Fibroblast of skin of left biceps (primary cell): ENCODE data around the gene PRUNE2.
"Not testable (repeated sequence)": the region's sequence is repeated elsewhere in the genome, so short reads cannot be mapped to it uniquely, and the experiment has no call there.

Experiments used
- DNase-seq, 2 experiments: peaks; one replicate each; pipeline ENCODE4 v3.0.0-alpha.2; 2013; ENCODE audit warnings: low read depth in 2 of 2

The PRUNE2 gene

GRCh38 chr9:76800901-76801300 lies 105.0 kb downstream of the PRUNE2 start:
- DNase-seq: no peak

- DNase-seq: no peak
Observed at GRCh38 chr9:76799473-76799872, 106.4 kb downstream of the PRUNE2 start.

GRCh38 chr9:76798527-76798926 lies 107.4 kb downstream of the PRUNE2 start:
- no peak for DNase-seq

DNA sequence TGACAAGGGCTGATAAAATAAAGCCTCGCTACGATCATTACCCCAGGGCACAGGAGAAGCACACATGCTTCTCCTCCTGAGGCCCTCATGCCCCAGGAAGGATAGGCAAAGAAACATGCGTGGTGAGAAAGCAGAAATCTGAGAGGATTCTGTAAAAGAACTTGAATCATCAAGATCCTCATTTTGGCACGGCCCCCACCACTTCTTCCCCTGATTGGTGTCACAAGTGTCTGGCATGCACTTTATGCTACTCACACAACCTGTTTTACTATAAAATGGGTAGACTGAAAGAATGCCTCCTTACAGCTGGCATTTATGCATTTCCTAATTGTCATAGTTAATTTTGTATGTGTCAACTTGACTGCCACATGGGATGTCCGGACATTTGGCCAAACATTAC lies 109.6 kb downstream of the PRUNE2 start:
- DNase-seq: no peak

DNA sequence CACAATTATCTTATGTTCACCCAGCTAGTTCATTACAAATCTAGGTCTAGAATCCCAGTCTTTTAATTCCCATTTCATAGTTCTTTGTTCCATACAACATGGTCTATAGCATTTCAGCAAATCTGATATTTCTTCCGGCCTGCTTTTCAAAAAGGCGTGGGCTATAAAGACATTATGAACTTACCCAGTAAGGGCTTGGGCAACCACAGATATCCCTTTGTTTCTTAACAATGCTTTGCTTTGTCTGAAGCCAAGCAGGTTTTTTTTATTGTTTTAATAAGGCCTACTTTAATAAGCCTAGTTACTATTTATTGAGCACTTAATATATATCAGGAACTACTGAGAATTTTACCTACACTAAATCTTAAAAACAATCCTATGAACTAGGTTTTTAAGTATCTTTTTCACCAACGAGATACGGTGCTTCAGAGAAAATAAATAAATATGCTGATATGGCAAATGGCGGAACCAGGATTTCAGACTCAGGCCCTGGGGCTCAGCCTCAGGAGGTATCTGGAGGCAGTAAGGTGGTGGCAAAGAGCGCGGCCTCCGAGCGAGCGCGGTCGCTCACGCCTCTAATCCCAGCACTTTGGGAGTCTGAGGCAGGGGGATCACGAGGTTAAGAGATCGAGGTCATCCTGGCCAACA lies 112.0 kb downstream of the PRUNE2 start:
- no peak for DNase-seq

- DNase-seq: no peak
Observed at GRCh38 chr9:76789840-76790239, 116.1 kb downstream of the PRUNE2 start.

- no peak for DNase-seq
Observed at GRCh38 chr9:76787677-76788076, 118.2 kb downstream of the PRUNE2 start.

- no peak for DNase-seq
Observed at GRCh38 chr9:76785501-76785900, 120.4 kb downstream of the PRUNE2 start.

DNA sequence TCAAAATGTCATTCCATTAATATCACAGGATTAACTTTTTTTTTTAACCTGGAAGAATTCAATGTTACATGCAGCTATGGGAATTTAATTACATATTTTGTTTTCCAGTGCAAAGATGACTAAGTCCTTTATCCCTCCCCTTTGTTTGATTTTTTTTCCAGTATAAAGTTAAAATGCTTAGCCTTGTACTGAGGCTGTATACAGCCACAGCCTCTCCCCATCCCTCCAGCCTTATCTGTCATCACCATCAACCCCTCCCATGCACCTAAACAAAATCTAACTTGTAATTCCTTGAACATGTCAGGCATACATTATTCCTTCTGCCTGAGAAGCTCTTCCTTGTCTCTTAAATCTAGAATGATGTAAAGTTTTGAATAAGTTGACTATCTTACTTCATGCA lies 121.0 kb downstream of the PRUNE2 start:
- DNase-seq: no peak

GRCh38 chr9:76772686-76773445 lies 133.0 kb downstream of the PRUNE2 start:
- no peak for DNase-seq

DNA sequence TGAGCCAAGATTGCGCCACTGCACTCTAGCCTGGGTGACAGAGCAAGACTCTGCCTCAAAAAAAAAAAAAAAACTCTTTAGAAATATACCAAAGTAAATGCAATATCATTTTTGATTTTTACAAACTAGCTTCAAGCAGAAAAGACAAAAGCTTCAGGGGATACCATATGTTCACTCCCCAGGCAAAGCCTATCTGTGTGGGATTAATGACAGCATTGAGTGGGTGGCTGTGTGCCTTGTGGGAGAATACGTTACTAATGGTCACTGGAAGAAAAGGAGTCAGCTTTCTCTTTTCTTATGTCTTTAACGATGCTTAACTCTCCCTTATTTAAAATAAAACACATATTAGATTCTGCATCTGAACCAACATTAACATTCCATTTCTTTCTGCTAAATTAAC lies 139.8 kb downstream of the PRUNE2 start:
- no peak for DNase-seq

DNA sequence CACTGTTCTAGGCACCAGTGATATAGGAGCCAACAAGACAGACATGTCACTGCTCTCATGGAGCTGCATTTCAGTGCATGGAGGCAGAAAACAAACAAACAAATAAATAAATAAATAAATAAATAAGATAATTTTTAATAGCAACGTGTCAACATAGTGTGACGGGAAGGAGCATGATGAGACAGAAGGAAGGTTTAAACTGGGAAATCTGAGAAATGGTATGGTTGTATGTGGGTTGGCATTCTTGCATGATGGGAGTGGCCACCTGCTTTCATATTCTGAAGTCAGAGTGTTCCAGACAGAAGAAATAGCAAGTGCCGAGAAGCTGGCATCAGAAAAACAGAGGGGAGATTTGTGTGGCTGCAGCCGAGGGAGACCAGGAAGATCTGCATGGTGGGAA lies 141.8 kb downstream of the PRUNE2 start, which contains the start of gene PCA3:
PCA3 (plus strand) TSS at position 301 of the 400 bp plus-strand sequence.
- DNase-seq: no peak

GRCh38 chr9:76761448-76761847 lies 144.5 kb downstream of the PRUNE2 start:
- DNase-seq: no peak

DNA sequence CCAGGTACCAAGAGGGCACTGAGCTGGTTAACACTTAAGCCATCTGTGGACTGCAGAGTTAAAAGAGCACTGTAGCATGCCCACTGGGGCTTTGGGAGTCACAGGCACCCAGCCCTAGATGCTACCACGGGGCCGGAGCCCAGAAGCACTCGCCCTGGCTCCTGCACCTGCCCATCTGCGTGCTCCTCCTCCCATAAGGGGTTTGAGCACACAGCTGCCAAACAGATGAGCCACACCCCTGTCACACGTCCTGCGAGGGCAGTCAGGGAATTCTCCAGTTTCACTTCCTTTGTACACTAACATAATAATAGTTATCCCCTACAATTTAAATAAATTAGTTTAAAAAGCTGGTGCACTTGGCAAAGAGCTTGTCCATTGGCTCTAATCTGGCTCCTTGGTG lies 146.2 kb downstream of the PRUNE2 start:
- no peak for DNase-seq

DNA sequence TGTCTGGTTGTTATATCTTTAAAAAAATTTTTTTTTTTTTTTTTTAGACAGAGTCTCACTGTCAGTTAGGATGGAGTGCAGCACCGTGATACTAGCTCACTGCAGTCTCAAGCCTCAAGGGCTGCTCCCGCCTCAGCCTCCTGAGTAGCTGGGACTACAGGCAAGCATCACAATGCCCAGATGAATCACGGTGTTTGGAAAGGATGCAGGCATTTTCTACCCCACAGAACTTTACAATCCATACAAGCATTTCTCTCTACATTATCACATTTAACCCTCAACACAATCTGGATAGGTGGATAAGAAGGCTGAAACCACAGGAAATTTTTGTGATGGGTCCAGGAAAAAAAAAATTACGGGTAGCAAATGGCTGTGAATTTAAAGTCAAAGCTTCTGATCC lies 147.4 kb downstream of the PRUNE2 start:
- no peak for DNase-seq

GRCh38 chr9:76756941-76757673 lies 148.8 kb downstream of the PRUNE2 start:
- no peak for DNase-seq

GRCh38 chr9:76756268-76756640 lies 149.7 kb downstream of the PRUNE2 start:
- no peak for DNase-seq

- DNase-seq: no peak
Observed at GRCh38 chr9:76751001-76751400, 154.9 kb downstream of the PRUNE2 start.

DNA sequence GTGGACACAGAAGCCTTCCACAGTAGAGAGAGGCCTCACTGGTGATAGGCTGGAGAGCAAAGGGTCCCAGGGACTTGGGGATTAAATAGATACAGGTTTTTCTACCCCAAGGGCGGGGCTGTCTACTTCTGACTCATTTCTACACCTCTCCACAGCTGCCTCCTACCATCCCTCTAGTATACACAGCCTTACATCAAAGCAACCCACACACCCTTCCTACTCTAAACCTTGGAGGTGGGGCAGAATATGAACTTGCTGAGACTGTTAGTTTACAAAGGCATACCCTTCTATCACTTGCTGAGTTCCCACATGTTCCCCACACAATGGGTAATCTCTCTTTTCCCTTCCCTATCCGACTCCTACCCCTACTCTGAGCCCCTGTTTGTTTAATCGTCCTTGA lies 161.6 kb downstream of the PRUNE2 start:
- no peak for DNase-seq

- DNase-seq: no peak
Observed at GRCh38 chr9:76743931-76744330, 162.0 kb downstream of the PRUNE2 start.

- DNase-seq: not testable (repeated sequence)
Observed at GRCh38 chr9:76742890-76743289, 163.0 kb downstream of the PRUNE2 start.

GRCh38 chr9:76741524-76741923 lies 164.4 kb downstream of the PRUNE2 start:
- no peak for DNase-seq

DNA sequence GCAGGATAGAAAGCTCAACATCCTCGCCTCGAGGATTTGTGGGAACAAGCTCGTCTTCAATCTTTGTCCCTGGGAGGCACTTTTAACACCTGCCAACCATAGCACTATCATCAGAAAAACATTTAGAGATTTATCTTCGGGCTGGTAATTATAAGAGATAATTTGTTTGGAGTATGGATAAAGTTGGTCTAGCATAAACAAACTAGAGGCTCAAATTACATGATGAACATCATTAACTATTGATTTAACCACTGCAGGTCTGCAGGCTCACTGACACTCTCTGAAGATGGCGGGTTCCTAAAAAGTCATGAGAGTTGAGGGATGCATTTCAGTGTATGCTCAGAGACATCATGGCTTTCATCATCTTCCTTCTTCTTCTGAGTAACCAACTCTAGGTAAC lies 167.5 kb downstream of the PRUNE2 start:
- DNase-seq: no peak
